GM13977 (cell line): ENCODE measurements around the gene GPD1.

ENCODE experiments used
- DNase-seq: peaks from one replicate; pipeline ENCODE4 v3.0.0; 2012; ENCODE audit warnings: low spot score
- in situ Hi-C: fragments of 300-500 bp; cut with MboI; formaldehyde crosslinking; loops from one replicate; pipeline ENCODE4 v1.12.0; 2022; ENCODE audit warnings: low sequenced_read_pairs, low pct_unique_long_range_greater_than_20kb, mixed read lengths, inconsistent platforms; ENCODE audit not compliant: unreplicated experiment
- TF ChIP-seq, protein P1 (sequence below): IDR thresholded peaks from 2 replicates; pipeline ENCODE4 v1.5.1; 2012; ENCODE audit warnings: mild to moderate bottlenecking, control low read depth; ENCODE audit not compliant: insufficient read depth; ENCODE audit errors: extremely low read depth, missing control alignments

GPD1 gene

DNA sequence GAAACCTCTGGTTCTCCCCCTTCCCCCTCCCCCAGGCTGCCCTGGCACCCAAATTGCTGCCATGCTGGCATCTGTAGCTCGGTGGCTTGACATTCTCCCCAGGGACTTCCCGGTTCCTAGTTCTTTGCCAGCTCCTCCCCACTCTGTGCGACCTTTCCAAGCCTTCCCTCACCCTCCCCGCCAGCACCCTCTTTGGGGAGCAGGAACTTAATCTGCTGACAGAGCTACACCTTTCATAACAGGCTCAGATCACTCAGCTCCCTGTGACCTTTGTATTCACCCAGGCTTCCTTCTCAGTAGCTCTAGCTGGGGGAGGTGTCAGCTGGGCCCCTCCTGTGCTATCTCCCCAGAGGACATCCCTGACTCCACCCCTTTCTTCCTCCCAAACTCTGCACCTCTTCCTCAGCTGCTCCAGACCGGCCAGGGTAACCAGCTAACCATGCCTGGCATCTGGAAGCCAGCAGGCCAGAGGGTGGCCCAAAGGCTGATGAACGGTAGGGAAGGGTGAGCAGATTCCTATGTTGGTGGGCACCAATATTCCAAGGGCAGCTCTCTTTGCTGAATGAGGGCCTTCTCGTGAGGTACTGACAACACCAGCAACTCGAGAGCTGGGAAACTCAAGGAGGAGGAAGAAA, 6.4 kb downstream of the GPD1 start:
- peak; percentile 52 for DNase-seq
- TF ChIP-seq, protein P1, sequence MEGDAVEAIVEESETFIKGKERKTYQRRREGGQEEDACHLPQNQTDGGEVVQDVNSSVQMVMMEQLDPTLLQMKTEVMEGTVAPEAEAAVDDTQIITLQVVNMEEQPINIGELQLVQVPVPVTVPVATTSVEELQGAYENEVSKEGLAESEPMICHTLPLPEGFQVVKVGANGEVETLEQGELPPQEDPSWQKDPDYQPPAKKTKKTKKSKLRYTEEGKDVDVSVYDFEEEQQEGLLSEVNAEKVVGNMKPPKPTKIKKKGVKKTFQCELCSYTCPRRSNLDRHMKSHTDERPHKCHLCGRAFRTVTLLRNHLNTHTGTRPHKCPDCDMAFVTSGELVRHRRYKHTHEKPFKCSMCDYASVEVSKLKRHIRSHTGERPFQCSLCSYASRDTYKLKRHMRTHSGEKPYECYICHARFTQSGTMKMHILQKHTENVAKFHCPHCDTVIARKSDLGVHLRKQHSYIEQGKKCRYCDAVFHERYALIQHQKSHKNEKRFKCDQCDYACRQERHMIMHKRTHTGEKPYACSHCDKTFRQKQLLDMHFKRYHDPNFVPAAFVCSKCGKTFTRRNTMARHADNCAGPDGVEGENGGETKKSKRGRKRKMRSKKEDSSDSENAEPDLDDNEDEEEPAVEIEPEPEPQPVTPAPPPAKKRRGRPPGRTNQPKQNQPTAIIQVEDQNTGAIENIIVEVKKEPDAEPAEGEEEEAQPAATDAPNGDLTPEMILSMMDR = no peak
- in situ Hi-C loops = no loop called here

- in situ Hi-C loops = no loop called here
- TF ChIP-seq, protein P1 = no peak
- no peak for DNase-seq
Observed at GRCh38 chr12:50110762-50111351, 7.0 kb downstream of the GPD1 start.

- in situ Hi-C loops = no loop called here
- TF ChIP-seq, protein P1 = no peak
- no peak for DNase-seq
Observed at GRCh38 chr12:50111395-50111692, 7.5 kb downstream of the GPD1 start.

DNA sequence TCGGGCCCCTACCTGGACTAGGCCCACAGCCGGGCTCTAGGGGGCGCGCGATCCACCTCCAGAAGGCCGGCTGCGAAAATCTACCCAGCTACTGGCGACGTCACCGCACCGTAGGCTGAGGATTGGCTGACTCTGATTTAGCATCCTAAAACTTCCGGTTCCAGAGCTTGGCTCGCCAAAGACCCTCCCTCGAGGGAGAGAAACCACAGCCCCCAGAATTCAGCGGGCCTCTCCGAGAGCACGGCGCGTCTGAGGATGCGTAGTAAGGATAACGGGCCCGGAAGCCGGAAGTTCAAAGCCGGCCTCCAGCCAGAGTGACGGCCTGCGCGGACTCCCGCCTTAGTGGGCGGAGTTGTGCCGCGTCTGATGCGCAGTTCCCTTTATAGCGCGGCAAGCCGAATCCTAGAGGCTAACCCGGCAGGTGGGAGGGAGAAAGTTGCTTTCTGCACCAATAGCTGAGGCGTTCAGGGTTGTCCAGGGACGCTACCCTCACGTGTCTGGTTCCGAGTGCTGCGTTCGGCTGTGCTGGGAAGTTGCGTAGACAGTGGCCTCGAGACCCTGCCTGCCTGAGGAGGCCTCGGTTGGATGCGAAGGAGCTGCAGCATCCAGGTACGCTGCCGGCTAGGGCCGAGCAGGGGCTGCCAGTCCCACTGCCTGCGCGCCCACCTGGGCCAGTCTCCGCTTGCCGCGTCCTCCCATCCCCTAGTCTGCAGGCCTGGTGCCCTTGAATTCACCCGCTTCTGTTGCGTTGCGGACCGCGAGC, 8.1 kb downstream of the GPD1 start, which contains the start of gene COX14:
COX14 (plus strand) TSS at position 544 of the 763 bp plus-strand sequence. CDS start 7,808 bp downstream, outside the sequence.
- in situ Hi-C loops = no loop called here

DNA sequence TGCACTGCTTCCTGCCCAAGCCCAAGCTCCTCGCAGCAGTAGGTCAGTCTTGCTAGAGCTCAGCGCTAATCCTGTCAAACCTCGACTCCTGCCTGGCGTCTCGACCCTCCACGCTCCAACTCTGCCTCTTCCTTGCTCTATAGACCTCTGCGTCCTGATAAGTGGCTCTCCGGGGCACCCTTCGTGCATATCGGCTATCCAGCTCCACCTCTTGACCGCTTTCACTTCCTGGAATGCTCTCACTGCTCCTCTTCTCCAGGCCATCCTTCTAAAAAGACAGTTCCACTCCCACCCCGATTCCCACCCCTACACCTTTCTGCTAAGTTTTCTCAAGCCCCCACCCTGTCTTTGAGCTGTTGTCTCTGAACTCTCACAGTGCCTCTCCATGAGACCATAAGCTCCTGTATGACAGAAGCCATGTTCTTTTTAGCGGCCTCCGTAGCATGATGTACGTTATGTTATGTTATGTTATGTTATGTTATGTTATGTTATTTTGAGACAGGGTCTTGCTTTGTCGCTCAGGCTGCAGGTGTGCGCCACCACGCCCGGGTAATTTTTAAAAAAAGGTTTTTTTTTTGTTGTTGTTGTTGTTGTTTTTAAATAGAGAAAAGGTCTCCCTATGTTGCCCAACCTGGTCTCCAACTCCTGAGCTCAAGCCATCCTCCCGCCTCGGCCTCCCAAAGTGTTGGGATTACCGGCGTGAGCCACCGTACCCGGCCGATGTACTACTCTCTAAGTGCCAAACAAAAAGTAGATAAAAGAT, 8.8 kb downstream of the GPD1 start:
- TF ChIP-seq, protein P1 = no peak
- DNase-seq = no peak
- in situ Hi-C loops = no loop called here

More for the DNA sequence above, 8.1 kb downstream of the GPD1 start, which contains the start of gene COX14:
- TF ChIP-seq, protein P1 = peak; percentile 93
- peak; percentile 96 for DNase-seq

GRCh38 chr12:50117057-50117622, 13.3 kb downstream of the GPD1 start:
- DNase-seq = no peak
- in situ Hi-C loops = no loop called here
- TF ChIP-seq, protein P1 = no peak
